Mesendoderm (in vitro differentiated cells): ENCODE data around the gene PPARG.

Experiments used
- DNase-seq: peaks from one replicate; pipeline ENCODE4 v3.0.0; 2013
- H2AK5ac ChIP-seq: 2 replicates; pipeline ENCODE4 v1.6.1; 2013; ENCODE audit warnings: low read length, inconsistent platforms
- H2BK120ac ChIP-seq: 2 replicates; pipeline ENCODE4 v1.6.1; 2013; ENCODE audit warnings: low read depth, mild to moderate bottlenecking, low read length, moderate library complexity, mixed read lengths
- H2BK15ac ChIP-seq: replicated peaks from 2 replicates; pipeline ENCODE4 v1.6.1; 2013; ENCODE audit warnings: low read depth, mild to moderate bottlenecking, moderate library complexity
- H2BK5ac ChIP-seq: 2 replicates; pipeline ENCODE4 v1.6.1; 2013; ENCODE audit warnings: low read length, inconsistent platforms
- H3K18ac ChIP-seq: 2 replicates; pipeline ENCODE4 v1.6.1; 2013; ENCODE audit warnings: mild to moderate bottlenecking, low read length, mixed read lengths
- H3K23ac ChIP-seq: one replicate; pipeline ENCODE4 v1.6.1; 2013; ENCODE audit warnings: low read length
- H3K27ac ChIP-seq: 2 replicates; pipeline ENCODE4 v1.5.1; 2013; ENCODE audit warnings: low read depth, mild to moderate bottlenecking, inconsistent platforms, low read length, moderate library complexity
- H3K27me3 ChIP-seq: 2 replicates; pipeline ENCODE4 v1.6.1; 2013; ENCODE audit warnings: low read length, control low read depth, mild to moderate bottlenecking, inconsistent platforms; ENCODE audit not compliant: insufficient read depth, poor library complexity
- H3K36me3 ChIP-seq: 2 replicates; pipeline ENCODE4 v1.6.1; 2013; ENCODE audit warnings: low read length, inconsistent platforms; ENCODE audit not compliant: control insufficient read depth, insufficient read depth
- H3K4ac ChIP-seq: one replicate; pipeline ENCODE4 v1.6.1; 2013; ENCODE audit warnings: low read depth, mild to moderate bottlenecking, low read length, moderate library complexity
- H3K4me1 ChIP-seq: 2 replicates; pipeline ENCODE4 v1.6.1; 2013; ENCODE audit warnings: low read depth, low read length, inconsistent platforms; ENCODE audit not compliant: control insufficient read depth
- H3K4me2 ChIP-seq: 2 replicates; pipeline ENCODE4 v1.6.1; 2013; ENCODE audit warnings: low read length
- H3K4me3 ChIP-seq: 2 replicates; pipeline ENCODE4 v1.5.1; 2013; ENCODE audit warnings: mild to moderate bottlenecking, low read length
- H3K56ac ChIP-seq: one replicate; pipeline ENCODE4 v1.6.1; 2013; ENCODE audit warnings: low read length
- H3K79me1 ChIP-seq: 2 replicates; pipeline ENCODE4 v1.6.1; 2013; ENCODE audit warnings: low read length, inconsistent platforms
- H3K79me2 ChIP-seq: 2 replicates; pipeline ENCODE4 v1.6.1; 2013; ENCODE audit warnings: mild to moderate bottlenecking, low read length; ENCODE audit not compliant: control insufficient read depth, insufficient read depth
- H3K9ac ChIP-seq: 2 replicates; pipeline ENCODE4 v1.6.1; 2013; ENCODE audit warnings: low read length, inconsistent platforms
- H4K5ac ChIP-seq: one replicate; pipeline ENCODE4 v1.6.1; 2013; ENCODE audit warnings: low read length
- H4K8ac ChIP-seq: one replicate; pipeline ENCODE4 v1.6.1; 2013; ENCODE audit warnings: low read depth, mild to moderate bottlenecking, control low read depth, low read length, moderate library complexity
- whole genome bisulfite sequencing: extraction: QIAGEN DNeasy Blood & Tissue Kit; methylation state at CpG from one replicate; pipeline ENCODE4 v1.1.7; 2013; ENCODE audit warnings: low lambda C conversion rate, missing lambda C conversion rate; ENCODE audit not compliant: insufficient coverage; ENCODE audit errors: extremely low coverage; 5-methylcytosine and 5-hydroxymethylcytosine counted together

Gene PPARG

DNA sequence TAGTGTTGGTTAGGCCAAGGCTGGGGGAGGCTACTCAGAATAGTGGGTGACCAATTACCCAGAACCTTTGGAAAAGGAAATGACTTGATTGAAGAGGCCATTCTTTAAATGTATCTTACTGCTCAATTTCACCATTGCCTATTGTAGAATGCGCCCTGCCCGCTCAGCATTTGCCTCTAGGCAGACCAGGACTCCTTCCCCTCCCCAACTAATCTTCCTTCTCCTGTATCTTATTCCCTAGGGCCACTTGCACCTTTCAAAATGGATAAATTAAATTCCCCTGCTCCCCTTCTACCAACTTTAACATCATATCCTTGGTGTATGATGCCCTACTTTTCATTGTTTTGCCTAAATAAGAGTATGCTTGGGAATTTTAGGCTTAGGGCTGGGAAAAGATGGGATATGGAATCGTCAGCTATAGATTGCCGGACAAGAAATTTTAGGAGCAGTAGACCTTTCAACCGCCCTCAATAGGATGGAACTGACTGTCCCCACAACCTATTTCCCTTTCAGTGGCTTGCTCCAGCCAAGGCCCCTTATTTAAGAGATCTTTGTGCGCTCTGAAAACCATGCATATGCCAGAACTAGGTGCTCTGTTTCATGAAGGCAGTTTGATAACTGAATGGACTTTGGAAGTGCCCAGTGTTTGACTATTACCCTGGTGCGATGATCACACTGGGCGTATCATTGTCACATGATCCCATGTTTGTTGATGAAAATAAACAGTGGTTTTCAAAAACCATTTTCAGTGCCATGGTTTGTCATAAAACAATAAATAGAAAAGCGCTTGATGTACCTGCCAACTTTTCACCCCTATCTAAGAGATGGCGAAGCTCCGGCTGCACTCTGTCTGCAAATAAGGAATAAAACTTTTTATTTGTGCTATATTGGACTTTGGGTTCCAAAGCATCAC lies 121.1 kb downstream of the PPARG start:
- no peak for DNase-seq
- H4K8ac ChIP-seq: no peak overlapping the region
- no peak overlapping the region for H2BK5ac ChIP-seq
- no peak overlapping the region for H2BK120ac ChIP-seq
- no peak overlapping the region for H3K4ac ChIP-seq
- H3K27ac ChIP-seq: no peak overlapping the region
- H2BK15ac ChIP-seq: no peak overlapping the region
- H3K18ac ChIP-seq: no peak overlapping the region
- no peaks in the 10 kb centered on the region for H3K36me3 ChIP-seq
- no peaks in the 10 kb centered on the region for H3K27me3 ChIP-seq
- H3K79me2 ChIP-seq: no peaks in the 10 kb centered on the region
- no peak overlapping the region for H3K4me2 ChIP-seq
- H3K4me1 ChIP-seq: no peaks in the 10 kb centered on the region
- H3K4me3 ChIP-seq: no peak overlapping the region
- H3K79me1 ChIP-seq: no peaks in the 10 kb centered on the region
- H2AK5ac ChIP-seq: no peak overlapping the region
- H3K23ac ChIP-seq: no peak overlapping the region
- no peak overlapping the region for H3K56ac ChIP-seq
- H3K9ac ChIP-seq: no peak overlapping the region
- H4K5ac ChIP-seq: no peak overlapping the region
- no CpG with 5 or more reads among the region's 11 CpGs for WGBS

DNA sequence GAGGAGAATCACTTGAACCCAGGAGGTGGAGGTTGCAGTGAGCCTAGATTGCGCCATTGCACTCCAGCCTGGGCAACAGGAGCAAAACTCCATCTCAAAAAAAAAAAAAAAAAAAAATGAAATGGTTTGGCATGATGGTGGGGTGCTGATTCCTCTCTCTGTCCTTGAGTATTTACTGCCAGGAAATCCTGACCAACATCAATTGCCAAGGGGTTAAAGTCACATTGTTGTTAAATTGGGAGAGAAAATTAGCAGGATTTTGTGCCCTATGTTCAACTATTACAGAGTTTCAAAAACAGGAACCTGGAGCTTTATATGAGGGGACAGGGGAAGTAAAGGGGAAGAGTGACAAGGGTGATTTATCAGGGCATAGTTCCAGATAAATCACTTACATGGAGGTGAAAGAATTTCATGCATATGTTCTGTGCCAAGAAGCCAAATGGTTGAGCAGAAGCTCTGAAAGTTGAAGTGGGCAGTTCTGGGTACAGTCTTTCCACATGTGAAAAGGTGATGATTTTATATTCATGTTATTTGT lies 124.9 kb downstream of the PPARG start:
- Histone ChIP-seq H3K23ac (no peak overlapping the region), H3K4ac (no peak overlapping the region), H3K4me3 (no peak overlapping the region), H3K4me2 (no peak overlapping the region), H3K27me3 (no peaks in the 10 kb centered on the region), H3K36me3 (no peaks in the 10 kb centered on the region), H3K79me2 (no peaks in the 10 kb centered on the region), H3K18ac (no peak overlapping the region), H2BK120ac (no peak overlapping the region), H2AK5ac (no peak overlapping the region), H3K79me1 (no peaks in the 10 kb centered on the region), H4K5ac (no peak overlapping the region), H3K9ac (no peak overlapping the region), H3K56ac (no peak overlapping the region), H4K8ac (no peak overlapping the region), H2BK5ac (no peak overlapping the region), H3K27ac (no peak overlapping the region), H3K4me1 (no peaks in the 10 kb centered on the region), H2BK15ac (no peak overlapping the region)
- no CpG with 5 or more reads among the region's 1 CpG for WGBS
- DNase-seq: no peak

DNA sequence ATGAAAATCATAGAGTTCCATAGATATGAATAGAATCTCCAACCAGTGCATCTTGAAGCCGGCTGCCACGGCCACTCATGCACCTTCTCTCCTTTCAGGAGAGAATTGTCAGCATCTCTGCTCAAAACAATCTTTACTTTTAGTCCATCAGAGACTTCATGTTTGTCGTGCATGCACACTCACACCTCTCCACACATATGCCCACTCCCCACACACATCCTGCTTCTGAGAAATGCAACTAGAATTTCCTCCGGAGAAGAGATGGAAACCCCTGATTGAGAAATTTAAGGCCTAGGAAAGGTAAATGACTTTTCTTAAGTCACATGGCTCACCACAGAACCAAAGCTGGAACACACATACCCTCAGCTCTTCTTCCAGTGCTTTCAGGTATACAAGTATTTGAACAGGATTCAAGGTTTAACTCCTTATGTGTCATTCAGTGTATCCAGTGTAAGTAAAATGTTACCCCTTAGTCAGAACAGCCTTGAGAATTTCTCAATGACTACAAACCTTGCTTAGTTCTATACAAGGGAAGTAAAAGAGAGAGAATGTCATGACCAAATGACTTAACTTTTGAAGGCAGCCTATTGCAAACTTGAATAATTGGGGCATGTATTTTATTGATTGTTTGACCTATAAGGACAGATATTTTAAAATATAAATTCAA lies 126.3 kb downstream of the PPARG start:
- WGBS: no CpG with 5 or more reads among the region's 4 CpGs
- Histone ChIP-seq H2AK5ac (no peak overlapping the region), H3K27me3 (no peaks in the 10 kb centered on the region), H2BK15ac (no peak overlapping the region), H3K4ac (no peak overlapping the region), H3K36me3 (no peaks in the 10 kb centered on the region), H3K79me1 (no peaks in the 10 kb centered on the region), H3K9ac (no peak overlapping the region), H3K56ac (no peak overlapping the region), H3K4me2 (no peak overlapping the region), H4K5ac (no peak overlapping the region), H3K4me3 (no peak overlapping the region), H3K18ac (no peak overlapping the region), H3K27ac (no peak overlapping the region), H3K79me2 (no peaks in the 10 kb centered on the region), H3K23ac (no peak overlapping the region), H2BK120ac (no peak overlapping the region), H3K4me1 (no peaks in the 10 kb centered on the region), H4K8ac (no peak overlapping the region), H2BK5ac (no peak overlapping the region)
- no peak for DNase-seq

GRCh38 chr3:12416731-12417130 lies 127.9 kb downstream of the PPARG start:
- Histone ChIP-seq H4K5ac (no peak overlapping the region), H3K79me2 (no peaks in the 10 kb centered on the region), H3K4me3 (no peak overlapping the region), H2AK5ac (no peak overlapping the region), H2BK15ac (no peak overlapping the region), H3K36me3 (no peaks in the 10 kb centered on the region), H3K56ac (no peak overlapping the region), H3K9ac (no peak overlapping the region), H2BK120ac (no peak overlapping the region), H3K4ac (no peak overlapping the region), H3K27me3 (no peaks in the 10 kb centered on the region), H3K18ac (no peak overlapping the region), H3K4me2 (no peak overlapping the region), H4K8ac (no peak overlapping the region), H3K4me1 (no peaks in the 10 kb centered on the region), H3K23ac (no peak overlapping the region), H3K27ac (no peak overlapping the region), H3K79me1 (no peaks in the 10 kb centered on the region), H2BK5ac (no peak overlapping the region)
- no CpG with 5 or more reads among the region's 8 CpGs for WGBS
- no peak for DNase-seq

DNA sequence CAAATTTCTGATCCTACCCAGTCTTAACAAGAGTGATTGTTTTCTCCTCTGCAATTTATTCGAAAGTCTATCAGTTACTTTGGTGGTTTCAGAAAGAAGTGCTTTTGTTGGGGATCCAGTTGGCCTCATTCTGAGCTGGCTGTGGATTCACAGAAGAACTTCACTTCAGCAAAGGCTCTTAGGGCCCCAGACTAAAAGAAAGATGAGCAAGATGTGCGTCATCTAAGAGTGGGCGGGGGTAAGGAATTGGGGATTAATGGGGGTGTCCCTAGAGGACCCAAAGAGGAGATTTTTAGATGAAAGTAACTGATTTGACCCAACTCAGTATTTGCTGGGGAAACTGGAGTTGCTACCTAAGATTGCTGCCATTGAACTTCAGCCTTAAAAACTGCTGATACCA lies 131.5 kb downstream of the PPARG start:
- Histone ChIP-seq H4K8ac (no peak overlapping the region), H3K9ac (no peak overlapping the region), H3K23ac (no peak overlapping the region), H3K36me3 (no peaks in the 10 kb centered on the region), H3K79me1 (no peaks in the 10 kb centered on the region), H2BK5ac (no peak overlapping the region), H2BK120ac (no peak overlapping the region), H3K4me1 (peaks cover 8% of the 10 kb centered on the region), H3K56ac (no peak overlapping the region), H3K4me3 (no peak overlapping the region), H3K4ac (no peak overlapping the region), H3K4me2 (no peak overlapping the region), H4K5ac (no peak overlapping the region), H3K18ac (no peak overlapping the region), H2BK15ac (no peak overlapping the region), H2AK5ac (no peak overlapping the region), H3K27ac (no peak overlapping the region), H3K79me2 (no peaks in the 10 kb centered on the region), H3K27me3 (no peaks in the 10 kb centered on the region)
- no peak for DNase-seq
- no CpG with 5 or more reads among the region's 3 CpGs for WGBS
